Natural killer cell treated with Interleukin-12 subunit alpha and Interleukin-12 subunit beta and Interleukin-15 and Interleukin-18, amount 100 ng/mL, for 72 hours (primary cell): Measurements from ENCODE around the gene MCUB. TPM values are rescaled to one million over a fixed set of nuclear protein-coding genes. Genes with fewer than 3 reads are reported as not detected.

Experiments used
- total RNA-seq, 2 donors: library from RNA; stranded (reverse); gene quantifications; one replicate each; pipeline ENCODE4 v1.2.3, GENCODE V29; 2022

Gene MCUB
- total RNA-seq, 2 donors from 2014 or later, result 13.0 to 21.8 TPM

Other genes with a start within 250 kb of the MCUB start
- gene SEC24B, start 126.4 kb upstream of the MCUB start, total RNA-seq, result 10 to 100 TPM; 29.5 to 29.9 TPM
- 1 to 10 TPM; 5.3 to 7.4 TPM for gene CASP6, start 143.2 kb downstream of the MCUB start, total RNA-seq
- gene PLA2G12A, start 169.8 kb downstream of the MCUB start, total RNA-seq, result 10 to 100 TPM; 11.9 to 14.4 TPM
- gene CFI, start 241.8 kb downstream of the MCUB start, total RNA-seq, result not detected